HG02840 (cell line): Measurements from ENCODE around the gene PITRM1.

Experiments used
- ATAC-seq: cut with Tn5 transposase; IDR thresholded peaks from one replicate; pipeline ENCODE4 v1.9.1; 2021; ENCODE audit warnings: mild to moderate bottlenecking, moderate library complexity, moderate number of reproducible peaks; ENCODE audit not compliant: unreplicated experiment, low FRiP score

The PITRM1 gene

DNA sequence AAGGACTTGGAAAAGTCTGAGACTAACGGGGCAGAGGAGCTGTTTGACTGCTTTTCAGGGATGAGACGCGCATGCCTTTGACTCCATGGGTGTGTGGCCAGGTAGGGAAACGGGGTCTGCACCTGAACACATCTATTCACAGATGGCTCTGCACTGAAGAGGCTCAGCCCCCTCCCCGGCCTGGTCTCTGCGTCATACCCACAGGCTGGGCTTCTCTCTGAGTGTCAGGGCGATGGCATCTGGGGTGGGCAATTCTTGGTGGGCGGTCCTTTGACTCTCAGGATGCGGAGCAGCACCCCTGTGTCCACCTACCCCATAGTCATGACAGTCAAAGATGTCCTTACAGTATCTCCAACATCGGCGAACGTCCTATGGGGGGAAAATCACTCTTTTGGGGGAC lies 82.2 kb downstream of the PITRM1 start:
- ATAC-seq = no peak
